NCI-H146 treated with DMSO at 0.1 percent for 48 hours (cell line): Measurements from ENCODE around the gene KRT81.
A peak's percentile ranks its signal among the peaks of the same experiment; 100 is the strongest.

Experiments used
- DNase-seq: peaks from one replicate; lab custom pipeline; 2025; ENCODE audit not compliant: unreplicated experiment; lab: John Stamatoyannopoulos, UW

Gene KRT81

GRCh38 chr12:52291267-52291935, at the start of gene KRT81:
Gene KRT81 (minus strand): TSS chr12:52291534. CDS start chr12:52291465, 69 bp downstream.
- DNase-seq = no peak

GRCh38 chr12:52338241-52338960, 47.1 kb upstream of the KRT81 start:
- no peak for DNase-seq

GRCh38 chr12:52337054-52337453, 45.7 kb upstream of the KRT81 start:
- DNase-seq = no peak

GRCh38 chr12:52336641-52337040, 45.3 kb upstream of the KRT81 start:
- no peak for DNase-seq

- DNase-seq = no peak
These were observed 44.4 kb upstream of the KRT81 start for GRCh38 chr12:52335598-52336262.

GRCh38 chr12:52334185-52334584, 42.9 kb upstream of the KRT81 start:
- no peak for DNase-seq

GRCh38 chr12:52333321-52333720, 42.0 kb upstream of the KRT81 start:
- peak; percentile 53 for DNase-seq

GRCh38 chr12:52332381-52332780, 41.0 kb upstream of the KRT81 start:
- no peak for DNase-seq

GRCh38 chr12:52331833-52332232, 40.5 kb upstream of the KRT81 start:
- DNase-seq = no peak

GRCh38 chr12:52331039-52331438, 39.7 kb upstream of the KRT81 start:
- no peak for DNase-seq

- no peak for DNase-seq
These were observed 36.6 kb upstream of the KRT81 start for GRCh38 chr12:52327830-52328500.

- peak; percentile 88 for DNase-seq
These were observed 35.9 kb upstream of the KRT81 start for GRCh38 chr12:52327052-52327829.

- no peak for DNase-seq
These were observed 32.8 kb upstream of the KRT81 start for GRCh38 chr12:52324153-52324444.

- DNase-seq = peak; percentile 55
These were observed 32.2 kb upstream of the KRT81 start for GRCh38 chr12:52323416-52324152.

- no peak for DNase-seq
These were observed 31.7 kb upstream of the KRT81 start for GRCh38 chr12:52323001-52323400.

- DNase-seq = no peak
These were observed 30.7 kb upstream of the KRT81 start for GRCh38 chr12:52322069-52322468.

- DNase-seq = no peak
These were observed 30.1 kb upstream of the KRT81 start for GRCh38 chr12:52321418-52321817.

GRCh38 chr12:52320784-52321400, 29.6 kb upstream of the KRT81 start, which contains the start of gene KRT83:
Gene KRT83 (minus strand): TSS chr12:52321398. CDS start chr12:52321335, 63 bp downstream.
- DNase-seq = no peak

- no peak for DNase-seq
These were observed 27.8 kb upstream of the KRT81 start for GRCh38 chr12:52319097-52319496.
